Body of pancreas (tissue), 4 donors: ENCODE results near the gene USP24. TPM values are rescaled to one million over a fixed set of nuclear protein-coding genes. Genes with fewer than 3 reads are reported as not detected.

ENCODE experiments used
- ATAC-seq: fragments of 150-250 bp; one replicate; pipeline ENCODE4 v1.9.1; 2016
- DNase-seq, 4 donors: peaks; one replicate each; pipeline ENCODE4 v3.0.0-alpha.2; 2019
- H3K27ac ChIP-seq, 4 donors: fragments of 200-600 bp; sonication (generic); 1 replicate in 3 of 4; 2 replicates in 1 of 4; pipeline versions ENCODE4 v1.5.1 to v1.6.1; 2016 to 2019; ENCODE audit warnings: mild to moderate bottlenecking in 1 of 4, mixed read lengths in 1 of 4, moderate library complexity in 1 of 4
- H3K27me3 ChIP-seq, 2 donors: fragments of 200-600 bp; sonication (generic); one replicate each; pipeline ENCODE4 v1.6.0; 2016; ENCODE audit warnings: mild to moderate bottlenecking in 1 of 2
- H3K36me3 ChIP-seq, 2 donors: fragments of 200-600 bp; sonication (generic); replicated peaks in 1 of 2; 2 replicates each; pipeline ENCODE4 v1.5.1; 2016; ENCODE audit warnings: low read depth in 2 of 2; ENCODE audit not compliant: insufficient read depth in 1 of 2
- H3K4me1 ChIP-seq: fragments of 200-600 bp; sonication (generic); one replicate; pipeline ENCODE4 v1.6.0; 2016
- H3K4me3 ChIP-seq, 2 donors: fragments of 200-600 bp; sonication (generic); 1 replicate in 1 of 2; 2 replicates in 1 of 2; pipeline ENCODE4 v1.5.1; 2016 to 2019
- H3K9me3 ChIP-seq, 3 donors: fragments of 200-600 bp; sonication (generic); 1 replicate in 2 of 3; 2 replicates in 1 of 3; pipeline ENCODE4 v1.5.1; 2016
- CTCF ChIP-seq, 7 experiments: fragments of 450-650 bp in 4 of 7; fragments of 200-600 bp in 3 of 7; sonication (generic) in 3 of 7; IDR thresholded peaks; one replicate each; pipeline ENCODE4 v1.5.1; 2016 to 2019; ENCODE audit warnings: antibody characterized with exemption in 7 of 7
- POLR2A ChIP-seq, 3 donors: fragments of 450-650 bp; IDR thresholded peaks; one replicate each; pipeline ENCODE4 v1.6.1; 2016; ENCODE audit warnings: antibody characterized with exemption in 3 of 3, mild to moderate bottlenecking in 2 of 3
- WGBS, 2 donors: methylation state at CpG; one replicate each; pipeline ENCODE4 v1.1.5; 2017; 5-methylcytosine and 5-hydroxymethylcytosine counted together
- intact Hi-C: fragments of 100-400 bp; cut with DNase I; formaldehyde crosslinking; loops from one replicate; pipeline ENCODE4 v1.15.1; 2023
- total RNA-seq, 2 donors: library from RNA; depleted of rRNA; stranded (reverse); fragments of >200 nt; gene quantifications; one replicate each; pipeline ENCODE4 v1.1.0, GENCODE V29; 2016

USP24 gene
- total RNA-seq, 2 donors from 2014 or later: 28.3 to 68.6 TPM

GRCh38 chr1:55180075-55180670 lies 35.0 kb downstream of the USP24 start:
- Histone ChIP-seq H3K36me3 (no peaks in the 10 kb centered on the region), H3K4me3 (no peak overlapping the region), H3K4me1 (no peaks in the 10 kb centered on the region), H3K9me3 (no peaks in the 10 kb centered on the region), H3K27ac (no peak overlapping the region), H3K27me3 (no peaks in the 10 kb centered on the region)
- DNase-seq (no peak), ATAC-seq (no peak)
- intact Hi-C loops: no loop called here
- WGBS, 2 donors: 95 to 100% methylated on average over 5 of the region's 5 CpGs
- no peak for TF ChIP-seq POLR2A (IDR thresholded peaks at IDR 0.05)
- TF ChIP-seq CTCF (IDR thresholded peaks at IDR 0.05): no peak

GRCh38 chr1:55179177-55179835 lies 35.9 kb downstream of the USP24 start:
- DNase-seq (no peak), ATAC-seq (no peak)
- H3K4me3 ChIP-seq: no peak overlapping the region
- H3K4me1 ChIP-seq: no peaks in the 10 kb centered on the region
- H3K27me3 ChIP-seq: no peaks in the 10 kb centered on the region
- WGBS, 2 donors: 81 to 93% methylated on average over 3 of the region's 3 CpGs
- no peak overlapping the region for H3K27ac ChIP-seq
- no peaks in the 10 kb centered on the region for H3K9me3 ChIP-seq
- intact Hi-C loops: no loop called here
- no peak for TF ChIP-seq CTCF (IDR thresholded peaks at IDR 0.05)
- TF ChIP-seq POLR2A (IDR thresholded peaks at IDR 0.05): no peak
- H3K36me3 ChIP-seq: no peaks in the 10 kb centered on the region

- no peaks in the 10 kb centered on the region for H3K27me3 ChIP-seq
- H3K9me3 ChIP-seq: no peaks in the 10 kb centered on the region
- WGBS, 2 donors: 46 to 47% methylated on average over 3 of the region's 3 CpGs
- DNase-seq (no peak), ATAC-seq (no peak)
- H3K4me3 ChIP-seq: no peak overlapping the region
- intact Hi-C loops: no loop called here
- no peak overlapping the region for H3K27ac ChIP-seq
- H3K36me3 ChIP-seq: peaks cover 4 to 8% of the 10 kb centered on the region in 2 donors
- TF ChIP-seq CTCF (IDR thresholded peaks at IDR 0.05) (no peak), POLR2A (IDR thresholded peaks at IDR 0.05) (no peak)
- peaks cover 9% of the 10 kb centered on the region for H3K4me1 ChIP-seq
These were observed 42.5 kb downstream of the USP24 start for GRCh38 chr1:55172687-55173086.

- intact Hi-C loops: no loop called here
- DNase-seq: no peak
These were observed 42.9 kb downstream of the USP24 start for GRCh38 chr1:55172272-55172671.

More at GRCh38 chr1:55172272-55172671, 42.9 kb downstream of the USP24 start:
- H3K9me3 ChIP-seq: no peaks in the 10 kb centered on the region
- no peak for ATAC-seq
- no peak overlapping the region for H3K27ac ChIP-seq
- TF ChIP-seq POLR2A (IDR thresholded peaks at IDR 0.05): no peak
- no peak for TF ChIP-seq CTCF (IDR thresholded peaks at IDR 0.05)
- WGBS, 2 donors: 74 to 85% methylated on average over 2 of the region's 2 CpGs
- H3K27me3 ChIP-seq: no peaks in the 10 kb centered on the region
- H3K36me3 ChIP-seq: peaks cover 4 to 8% of the 10 kb centered on the region in 2 donors
- peaks cover 9% of the 10 kb centered on the region for H3K4me1 ChIP-seq
- no peak overlapping the region for H3K4me3 ChIP-seq
